HFFc6 (cell line): Measurements from ENCODE around the gene SMO. TPM values are rescaled to one million over a fixed set of nuclear protein-coding genes. Genes with fewer than 3 reads are reported as not detected.

Source experiments
- DNase-seq: peaks from one replicate; pipeline ENCODE4 v3.0.0-alpha.2; 2018
- H3K27ac Mint-ChIP-seq: 2 replicates; pipeline ENCODE4 v1.8.0; 2020; ENCODE audit warnings: mild to moderate bottlenecking, mixed read lengths
- H3K27me3 Mint-ChIP-seq: 2 replicates; pipeline ENCODE4 v1.8.0; 2021; ENCODE audit warnings: mild to moderate bottlenecking, moderate library complexity, mixed read lengths; ENCODE audit not compliant: insufficient read depth
- H3K36me3 Mint-ChIP-seq: 2 replicates; pipeline ENCODE4 v1.8.0; 2021; ENCODE audit warnings: low read depth, mixed read lengths
- H3K4me1 Mint-ChIP-seq: 2 replicates; pipeline ENCODE4 v1.8.0; 2020; ENCODE audit warnings: low read depth, mixed read lengths
- H3K4me3 Mint-ChIP-seq: 2 replicates; pipeline ENCODE4 v1.8.0; 2020; ENCODE audit warnings: mild to moderate bottlenecking, moderate library complexity, mixed read lengths
- H3K9me3 Mint-ChIP-seq: 2 replicates; pipeline ENCODE4 v1.8.0; 2020; ENCODE audit warnings: mild to moderate bottlenecking, mixed read lengths
- CTCF ChIP-seq: fragments of 200-600 bp; sonication (generic); IDR thresholded peaks from 2 replicates; pipeline ENCODE4 v1.5.0; 2021; ENCODE audit warnings: antibody characterized with exemption, mild to moderate bottlenecking
- total RNA-seq, 6 experiments: library from RNA; stranded (reverse); fragmentation: NEBNext Ultra II Directional; extraction: Animal tissue kit (Norgen Biotek cat#: 25700); gene quantifications; 2 replicates in 1 of 6; 3 replicates in 5 of 6; pipeline ENCODE4 v1.2.3, GENCODE V29; 2021

Gene SMO
- total RNA-seq, 6 experiments from 2014 or later: 0.09 to 0.57 (median 0.17) TPM

GRCh38 chr7:129147731-129148130 is 40.7 kb upstream of the SMO start:
- H3K27me3 Mint-ChIP-seq: peaks cover 68% of the 10 kb centered on the region
- no peaks in the 10 kb centered on the region for H3K9me3 Mint-ChIP-seq
- H3K27ac Mint-ChIP-seq: no peak overlapping the region
- DNase-seq: no peak
- no peak overlapping the region for H3K4me3 Mint-ChIP-seq
- peaks cover 10% of the 10 kb centered on the region; the same call in 1 of the 2 replicates for H3K4me1 Mint-ChIP-seq
- no peaks in the 10 kb centered on the region for H3K36me3 Mint-ChIP-seq
- no peak for TF ChIP-seq CTCF

- TF ChIP-seq CTCF: no peak
- no peak overlapping the region for H3K4me3 Mint-ChIP-seq
- H3K36me3 Mint-ChIP-seq: no peaks in the 10 kb centered on the region
- H3K4me1 Mint-ChIP-seq: 0 out of 2 replicates have a peak, but pooled peaks cover 6% of the 10 kb centered on the region
- no peak for DNase-seq
- H3K9me3 Mint-ChIP-seq: no peaks in the 10 kb centered on the region
- no peak overlapping the region for H3K27ac Mint-ChIP-seq
- H3K27me3 Mint-ChIP-seq: peaks cover 63% of the 10 kb centered on the region
Observed at GRCh38 chr7:129149511-129149910, 38.9 kb upstream of the SMO start.

GRCh38 chr7:129150199-129150996 is 38.0 kb upstream of the SMO start:
- Mint-ChIP-seq H3K4me3 (no peak overlapping the region), H3K9me3 (no peaks in the 10 kb centered on the region), H3K27ac (no peak overlapping the region), H3K27me3 (peaks cover 63% of the 10 kb centered on the region), H3K36me3 (no peaks in the 10 kb centered on the region), H3K4me1 (0 out of 2 replicates have a peak, but pooled peaks cover 6% of the 10 kb centered on the region)
- no peak for DNase-seq
- no peak for TF ChIP-seq CTCF

- Mint-ChIP-seq H3K27ac (no peak overlapping the region), H3K27me3 (peaks cover 38% of the 10 kb centered on the region), H3K36me3 (no peaks in the 10 kb centered on the region), H3K4me3 (no peak overlapping the region), H3K4me1 (no peaks in the 10 kb centered on the region), H3K9me3 (no peaks in the 10 kb centered on the region)
- no peak for TF ChIP-seq CTCF
- DNase-seq: no peak
Observed at GRCh38 chr7:129157651-129158050, 30.8 kb upstream of the SMO start.

- Mint-ChIP-seq H3K4me3 (no peak overlapping the region), H3K27me3 (peaks cover 31% of the 10 kb centered on the region), H3K4me1 (no peaks in the 10 kb centered on the region), H3K9me3 (no peaks in the 10 kb centered on the region), H3K36me3 (no peaks in the 10 kb centered on the region), H3K27ac (no peak overlapping the region)
- TF ChIP-seq CTCF: no peak
- DNase-seq: no peak
Observed at GRCh38 chr7:129159539-129159938, 28.9 kb upstream of the SMO start.
